SK-N-MC (cell line): ENCODE results near the gene R3HDM4.
A peak's percentile ranks its signal among the peaks of the same experiment; 100 is the strongest.

Source experiments
- DNase-seq: peaks from one replicate; pipeline ENCODE4 v3.0.0-alpha.2; 2011; ENCODE audit warnings: low read depth, low spot score
- H3K27ac ChIP-seq: fragments of 200-600 bp; sonication (generic); 2 replicates; pipeline ENCODE4 v1.5.1; 2016; ENCODE audit warnings: mixed run types
- H3K36me3 ChIP-seq: fragments of 200-600 bp; sonication (generic); 2 replicates; pipeline ENCODE4 v1.6.1; 2017; ENCODE audit warnings: antibody characterized with exemption, low read length, mixed read lengths; ENCODE audit not compliant: insufficient read depth
- H3K4me3 ChIP-seq: fragments of 200-600 bp; sonication (generic); 2 replicates; pipeline ENCODE4 v1.5.1; 2016
- H3K9ac ChIP-seq: fragments of 200-600 bp; sonication (generic); 2 replicates; pipeline ENCODE4 v1.8.0; 2017; ENCODE audit warnings: mixed run types, mixed read lengths; ENCODE audit not compliant: insufficient read length
- H3K9me3 ChIP-seq: fragments of 200-600 bp; sonication (generic); 2 replicates; pipeline ENCODE4 v1.6.1; 2017; ENCODE audit warnings: low read depth, mild to moderate bottlenecking, antibody characterized with exemption, low read length, moderate library complexity, mixed read lengths
- EZH2 ChIP-seq: fragments of 200-600 bp; sonication (generic); IDR thresholded peaks from one replicate; pipeline ENCODE4 v1.6.1; 2017; ENCODE audit warnings: antibody characterized with exemption
- FOXP2 ChIP-seq: optimal IDR thresholded peaks from 2 replicates; pipeline ENCODE3; 2011; ENCODE audit warnings: mild to moderate bottlenecking, moderate library complexity; ENCODE audit not compliant: insufficient read depth; ENCODE audit errors: extremely low read length, control extremely low read depth
- POLR2AphosphoS5 ChIP-seq: IDR thresholded peaks from 2 replicates; pipeline ENCODE4 v1.6.1; 2012; ENCODE audit warnings: mild to moderate bottlenecking, low read depth, low read length, borderline replicate concordance

R3HDM4 gene

GRCh38 chr19:943551-944170 lies 30.6 kb upstream of the R3HDM4 start:
- DNase-seq = no peak
- no peaks in the 10 kb centered on the region; the same call in 1 of the 2 replicates for H3K36me3 ChIP-seq
- TF ChIP-seq EZH2 (no peak), POLR2AphosphoS5 (no peak), FOXP2 (no peak)
- H3K9me3 ChIP-seq = no peaks in the 10 kb centered on the region
- no peak overlapping the region for H3K9ac ChIP-seq
- no peak overlapping the region for H3K27ac ChIP-seq
- no peak overlapping the region for H3K4me3 ChIP-seq

- TF ChIP-seq FOXP2 (no peak), POLR2AphosphoS5 (no peak), EZH2 (no peak)
- DNase-seq = no peak
- Histone ChIP-seq H3K9ac (no peak overlapping the region), H3K4me3 (no peak overlapping the region), H3K36me3 (no peaks in the 10 kb centered on the region; the same call in 1 of the 2 replicates), H3K27ac (no peak overlapping the region), H3K9me3 (no peaks in the 10 kb centered on the region)
Observed at GRCh38 chr19:942133-942645, 29.2 kb upstream of the R3HDM4 start.

- Histone ChIP-seq H3K4me3 (peak overlapping the region; percentile 74), H3K9ac (peak overlapping the region; percentile 51), H3K36me3 (no peaks in the 10 kb centered on the region; the same call in 1 of the 2 replicates), H3K9me3 (no peaks in the 10 kb centered on the region), H3K27ac (no peak overlapping the region)
- DNase-seq = no peak
- no peak for TF ChIP-seq FOXP2
- TF ChIP-seq POLR2AphosphoS5 = no peak
- TF ChIP-seq EZH2 = no peak
Observed at GRCh38 chr19:941292-942132, 28.5 kb upstream of the R3HDM4 start.

GRCh38 chr19:940591-941291 lies 27.7 kb upstream of the R3HDM4 start:
- no peaks in the 10 kb centered on the region for H3K9me3 ChIP-seq
- TF ChIP-seq EZH2 (no peak), FOXP2 (peak; percentile 28)
- H3K27ac ChIP-seq = peak overlapping the region; percentile 70
- DNase-seq = no peak
- H3K36me3 ChIP-seq = no peaks in the 10 kb centered on the region; the same call in 1 of the 2 replicates
- H3K9ac ChIP-seq = peak overlapping the region; percentile 51
- peak overlapping the region; percentile 74 for H3K4me3 ChIP-seq

- DNase-seq = no peak
- TF ChIP-seq EZH2 (no peak), FOXP2 (no peak), POLR2AphosphoS5 (no peak)
- Histone ChIP-seq H3K9ac (no peak overlapping the region), H3K9me3 (no peaks in the 10 kb centered on the region), H3K27ac (peak overlapping the region; percentile 70; the same call in 1 of the 2 replicates), H3K4me3 (no peak overlapping the region), H3K36me3 (no peaks in the 10 kb centered on the region; the same call in 1 of the 2 replicates)
Observed at GRCh38 chr19:939922-940321, 26.9 kb upstream of the R3HDM4 start.

- Histone ChIP-seq H3K9me3 (no peaks in the 10 kb centered on the region), H3K9ac (no peak overlapping the region), H3K4me3 (no peak overlapping the region), H3K36me3 (no peaks in the 10 kb centered on the region; the same call in 1 of the 2 replicates), H3K27ac (no peak overlapping the region)
- no peak for DNase-seq
- TF ChIP-seq EZH2 = no peak
- no peak for TF ChIP-seq FOXP2
- TF ChIP-seq POLR2AphosphoS5 = no peak
Observed at GRCh38 chr19:939439-939838, 26.4 kb upstream of the R3HDM4 start.

GRCh38 chr19:938233-938923 lies 25.4 kb upstream of the R3HDM4 start:
- H3K9me3 ChIP-seq = no peaks in the 10 kb centered on the region
- no peak for DNase-seq
- no peak overlapping the region for H3K27ac ChIP-seq
- TF ChIP-seq FOXP2 = no peak
- no peak for TF ChIP-seq EZH2
- no peak for TF ChIP-seq POLR2AphosphoS5
- H3K4me3 ChIP-seq = no peak overlapping the region
- no peaks in the 10 kb centered on the region; the same call in 1 of the 2 replicates for H3K36me3 ChIP-seq
- no peak overlapping the region for H3K9ac ChIP-seq
